NOMO-1 (cell line): ENCODE measurements around the gene KRT77.

ENCODE experiments used
- DNase-seq, 2 experiments: peaks; one replicate each; lab custom pipeline; 2025; ENCODE audit not compliant: unreplicated experiment in 2 of 2; lab: John Stamatoyannopoulos, UW

Gene KRT77

DNA sequence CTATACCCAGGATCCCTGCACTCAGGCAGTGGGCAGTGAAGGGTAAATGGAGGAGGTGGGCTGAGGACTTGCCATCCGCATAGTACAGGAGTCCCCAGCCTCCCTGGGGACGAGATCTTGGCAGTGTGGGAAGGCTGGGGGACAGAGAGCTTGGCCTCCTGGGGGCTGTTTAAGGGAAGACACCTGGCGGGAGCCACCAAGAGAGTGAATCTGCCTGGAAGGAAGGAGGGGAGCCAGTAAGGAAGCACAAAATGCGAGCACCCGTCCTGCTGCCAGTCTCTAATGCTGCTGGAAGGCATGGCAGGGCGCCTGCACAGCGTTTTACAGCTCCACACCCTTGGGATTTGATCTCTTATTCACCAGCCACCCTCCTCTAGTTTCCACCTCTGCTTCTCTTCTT is 43.9 kb downstream of the KRT77 start:
- DNase-seq, result no peak

DNA sequence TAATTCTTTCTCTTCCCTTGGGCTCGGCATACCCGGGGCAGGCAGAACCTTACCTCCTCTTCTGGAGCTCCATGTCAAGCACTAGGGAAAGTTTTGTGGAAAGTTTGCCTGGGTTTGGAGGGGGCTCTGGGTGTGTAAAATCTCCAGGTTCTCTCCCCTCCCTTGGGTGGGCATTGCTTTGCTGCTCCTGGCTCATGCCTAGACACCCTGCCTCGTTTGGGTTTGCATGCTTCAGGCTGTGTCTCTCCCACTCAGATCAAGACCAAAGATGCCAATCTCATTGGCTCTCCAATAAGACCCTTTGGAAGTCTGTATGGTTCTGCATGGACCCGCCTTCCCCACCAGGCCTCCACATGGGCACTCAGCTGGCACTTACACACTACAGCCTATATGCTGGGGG is 45.1 kb downstream of the KRT77 start:
- no peak for DNase-seq

DNA sequence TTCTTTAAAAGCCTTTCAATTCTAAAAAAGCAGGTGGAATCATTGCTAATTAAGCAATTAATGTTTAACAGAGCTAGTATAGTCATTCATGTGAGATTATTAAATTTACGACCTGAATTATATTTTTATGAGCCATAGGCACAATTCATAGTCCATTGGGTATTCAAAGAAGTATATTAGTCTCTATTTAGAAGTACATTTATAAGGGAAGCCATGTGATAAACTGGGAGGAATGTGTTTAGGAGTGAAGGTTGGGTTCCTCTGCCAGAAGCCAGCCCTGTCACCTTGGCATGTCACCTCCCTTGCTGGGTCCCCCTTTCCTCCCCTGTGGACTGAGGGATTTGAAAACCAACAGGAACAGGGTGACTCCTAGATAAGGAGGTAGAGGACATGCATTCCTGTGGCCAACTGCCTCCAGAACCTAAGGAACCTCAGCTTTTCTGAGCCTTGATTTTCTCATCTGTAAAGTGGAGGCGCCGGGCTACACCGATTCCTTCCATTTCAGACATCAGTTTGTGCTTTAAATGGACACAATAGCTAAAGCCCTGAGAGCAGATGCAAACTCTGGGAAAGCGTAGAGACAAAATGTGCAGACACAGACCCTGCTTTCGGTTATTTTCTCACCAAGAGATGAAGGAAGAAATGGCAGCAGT is 45.9 kb downstream of the KRT77 start:
- no peak for DNase-seq

DNA sequence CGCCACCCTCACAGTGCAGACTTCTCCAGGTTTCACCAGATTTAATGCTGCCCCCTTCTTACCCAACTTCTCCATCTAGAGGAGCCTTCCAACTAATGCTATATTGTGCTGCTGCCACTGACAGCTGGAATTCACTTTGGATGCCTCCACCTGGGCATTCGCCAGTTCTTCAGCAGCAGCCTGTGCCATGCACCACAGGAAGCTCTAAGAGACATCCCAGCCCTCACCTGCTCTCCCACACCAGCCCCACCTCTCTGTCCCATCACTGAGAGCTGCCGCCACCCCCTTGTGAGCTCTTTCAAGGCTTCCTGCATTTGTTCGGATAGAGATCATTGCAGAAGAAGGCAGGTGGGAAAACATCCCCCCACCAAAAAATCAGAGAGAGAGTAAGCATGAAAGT is 46.7 kb downstream of the KRT77 start:
- no peak for DNase-seq

DNA sequence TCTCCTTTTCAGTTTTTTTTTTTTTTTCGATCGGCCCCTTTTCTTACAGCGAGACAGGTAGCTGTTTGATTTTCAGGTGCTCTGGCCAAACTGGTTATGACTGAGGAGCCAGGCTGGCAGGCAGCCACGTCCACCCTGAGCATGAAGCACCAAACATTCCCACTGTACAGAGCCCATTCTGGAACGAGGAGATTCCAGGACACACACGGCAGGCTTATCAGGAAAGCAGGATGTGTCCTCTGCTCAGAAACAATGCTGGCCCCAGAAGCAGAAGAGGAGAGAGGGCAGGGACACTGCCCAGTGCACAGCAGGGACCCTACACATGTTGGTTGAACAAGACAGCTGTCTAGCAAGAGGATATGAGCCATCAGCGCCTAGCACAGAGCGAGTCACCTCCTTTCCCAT is 47.6 kb downstream of the KRT77 start:
- DNase-seq, result no peak

DNA sequence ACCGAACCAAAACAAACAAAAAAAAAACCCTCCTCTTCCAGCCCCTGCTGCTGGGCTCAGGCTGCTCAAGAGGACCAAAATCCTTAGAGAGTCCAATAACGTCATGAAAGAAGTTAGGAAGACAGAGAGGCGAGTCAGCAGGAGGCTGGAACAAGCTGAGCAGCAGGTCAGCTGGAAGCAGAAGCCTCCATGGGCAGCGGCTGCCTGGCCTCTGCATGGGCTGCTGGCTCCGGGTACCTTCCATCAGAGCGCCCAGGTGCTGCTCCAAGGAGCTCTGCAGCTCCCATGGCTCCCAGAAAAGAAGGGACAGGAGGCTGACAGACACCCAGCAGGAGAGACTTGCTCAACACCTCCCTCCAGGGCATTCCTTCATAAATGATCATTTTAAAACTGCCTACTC is 48.1 kb downstream of the KRT77 start:
- no peak for DNase-seq

DNA sequence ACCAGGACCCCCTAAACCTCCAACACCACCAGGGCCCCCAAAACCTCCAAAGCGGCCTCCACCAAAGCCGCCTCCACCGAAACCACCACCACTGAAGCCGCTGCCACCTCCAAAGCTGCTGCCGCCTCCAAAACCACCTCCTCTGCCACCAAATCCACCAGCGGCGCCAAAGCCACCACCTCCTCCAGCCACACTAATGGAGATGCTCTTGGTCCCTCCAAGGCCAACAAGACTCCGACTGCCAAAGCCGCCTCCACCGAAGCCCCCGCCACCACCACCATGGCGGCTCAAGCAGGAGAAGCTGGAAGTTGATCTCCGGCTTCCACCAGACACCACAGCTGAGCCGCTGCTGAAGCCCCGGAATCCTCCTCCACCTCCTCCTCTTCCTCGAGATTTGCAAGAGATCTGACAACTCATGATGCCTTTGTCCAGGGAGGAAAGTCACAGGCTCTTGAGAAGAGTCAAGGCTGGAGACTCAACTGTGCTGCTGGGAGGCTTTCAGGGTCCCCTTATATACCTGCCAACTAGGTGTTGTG is 51.5 kb downstream of the KRT77 start, which contains the start of gene KRT2:
TSS of gene KRT2 (minus strand) at position 486 of the 536 bp plus-strand sequence. CDS start at position 417, 69 bp downstream.
- no peak for DNase-seq

DNA sequence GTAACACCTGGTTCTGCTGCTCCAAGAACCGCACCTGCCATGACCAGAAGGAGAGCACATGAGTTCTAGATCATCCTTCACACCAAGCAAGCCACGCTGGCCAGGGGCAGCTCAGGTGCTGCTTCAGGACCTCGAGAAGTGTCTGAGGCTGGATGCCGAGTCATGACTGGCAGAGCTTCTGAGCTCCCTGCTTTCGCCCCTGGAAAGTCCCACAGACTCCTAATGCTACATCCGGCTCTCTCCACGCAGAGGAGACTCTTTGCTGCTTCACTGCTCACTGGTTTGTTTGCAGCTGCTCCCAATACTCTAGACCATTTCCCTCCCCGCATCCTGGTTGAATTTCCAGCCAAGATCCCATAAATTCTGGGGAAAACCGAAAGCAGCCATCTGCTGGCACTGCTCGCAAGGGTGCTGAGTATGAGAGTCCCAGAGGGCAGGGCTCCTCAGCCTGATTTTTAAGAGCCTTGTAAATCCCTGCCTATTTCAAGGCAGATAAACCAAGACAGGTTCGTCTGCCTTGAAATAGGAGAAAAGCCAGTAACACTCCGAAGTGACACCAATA is 52.7 kb downstream of the KRT77 start:
- no peak for DNase-seq

DNA sequence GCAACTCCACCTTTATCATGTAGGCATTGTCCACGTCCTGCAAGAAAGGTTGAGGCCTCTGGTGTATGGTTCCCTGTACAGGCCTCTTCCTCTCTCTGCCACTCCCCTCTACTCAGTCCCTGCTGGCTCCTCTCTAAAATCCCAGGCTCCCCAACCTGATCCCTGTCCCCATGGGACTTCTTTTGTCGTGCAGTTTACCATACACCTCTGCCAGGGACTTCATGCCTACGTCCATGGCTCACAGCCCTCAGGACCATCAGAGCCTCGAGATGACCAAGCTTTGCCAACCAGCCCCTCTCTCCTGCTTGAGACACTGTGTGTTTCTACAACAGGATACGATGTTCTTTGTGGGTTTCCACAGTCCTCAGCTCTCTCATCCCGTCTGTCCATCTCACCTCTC is 54.3 kb downstream of the KRT77 start:
- DNase-seq, result no peak

DNA sequence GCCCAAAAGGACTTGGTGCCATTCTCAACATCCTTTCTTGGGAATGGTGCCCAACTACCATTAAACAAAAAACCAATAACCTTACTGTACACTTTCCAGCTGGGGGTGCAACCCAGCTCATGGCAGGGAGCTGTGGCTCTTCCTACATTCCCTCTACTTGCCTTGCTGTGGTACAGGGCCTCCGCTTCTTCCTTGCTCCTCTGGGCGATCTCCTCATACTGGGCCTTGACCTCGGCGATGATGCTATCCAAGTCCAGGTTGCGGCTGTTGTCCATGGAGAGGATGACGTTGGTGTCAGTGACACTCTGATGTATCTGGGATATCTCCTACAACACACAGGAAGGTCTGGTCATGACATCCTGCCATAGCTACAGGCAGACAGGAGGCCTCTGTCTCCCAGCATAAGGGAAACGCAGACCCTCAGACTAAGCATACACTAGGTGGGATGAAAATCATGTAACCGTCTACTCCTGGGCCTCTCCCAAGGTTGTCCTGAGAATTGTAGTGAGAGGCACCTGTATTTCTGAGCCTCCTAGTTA is 55.2 kb downstream of the KRT77 start:
- DNase-seq, result no peak

DNA sequence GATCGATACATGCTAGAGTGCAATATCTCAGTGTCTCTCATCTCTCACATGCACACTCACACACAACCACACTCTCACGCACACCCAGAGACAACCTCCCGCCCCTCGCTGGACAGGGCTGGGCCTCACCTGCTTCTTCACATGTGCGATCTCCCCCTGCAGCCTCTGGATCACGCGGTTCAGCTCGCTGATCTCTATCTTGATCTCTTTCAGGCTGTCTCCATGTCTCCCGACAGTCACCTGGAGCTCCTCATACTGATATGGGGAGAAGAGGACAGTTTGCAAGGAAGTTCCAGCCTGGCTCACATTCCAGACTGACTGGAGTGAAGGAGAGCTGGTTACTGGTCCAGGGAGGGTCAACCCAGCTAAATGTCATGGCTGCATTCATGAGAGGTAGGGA is 55.7 kb downstream of the KRT77 start:
- DNase-seq, result no peak

DNA sequence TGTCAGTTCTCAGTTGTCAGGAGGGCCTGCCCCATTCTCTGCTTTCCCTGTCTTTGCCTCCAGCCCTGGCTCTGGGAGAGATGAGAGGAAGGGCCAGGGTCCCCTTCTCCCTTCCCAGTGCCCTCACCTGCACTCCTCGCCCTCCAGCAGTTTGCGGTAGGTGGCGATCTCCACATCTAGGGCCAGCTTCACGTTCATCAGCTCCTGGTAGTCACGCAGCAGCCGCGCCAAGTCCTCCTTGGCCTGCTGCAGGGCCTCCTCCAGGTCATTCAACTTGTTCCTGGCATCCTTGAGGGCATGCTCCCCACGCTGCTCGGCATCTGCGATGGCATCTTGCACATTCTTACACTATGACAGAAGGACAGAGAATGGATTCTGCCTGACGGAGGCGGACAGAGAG is 56.7 kb downstream of the KRT77 start:
- no peak for DNase-seq

DNA sequence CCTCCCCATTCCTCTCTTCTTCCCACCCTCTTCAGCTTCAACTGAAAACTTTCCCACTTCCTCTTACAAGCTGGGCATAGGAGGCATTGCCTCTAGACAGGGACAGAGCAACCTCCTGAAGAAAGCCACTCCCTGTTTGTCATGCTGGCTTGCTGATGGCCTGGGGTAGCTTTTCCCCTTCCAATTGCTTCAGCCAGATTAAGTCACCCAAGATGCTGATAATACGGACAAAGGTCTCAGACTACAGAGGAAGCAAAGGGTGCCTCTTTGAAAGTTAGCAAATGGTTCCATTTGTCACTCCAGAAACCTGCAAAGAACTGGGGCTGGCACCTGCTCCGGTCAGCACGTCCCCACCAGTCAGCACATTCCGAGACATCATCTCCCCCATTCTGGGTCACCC is 57.3 kb downstream of the KRT77 start:
- no peak for DNase-seq

DNA sequence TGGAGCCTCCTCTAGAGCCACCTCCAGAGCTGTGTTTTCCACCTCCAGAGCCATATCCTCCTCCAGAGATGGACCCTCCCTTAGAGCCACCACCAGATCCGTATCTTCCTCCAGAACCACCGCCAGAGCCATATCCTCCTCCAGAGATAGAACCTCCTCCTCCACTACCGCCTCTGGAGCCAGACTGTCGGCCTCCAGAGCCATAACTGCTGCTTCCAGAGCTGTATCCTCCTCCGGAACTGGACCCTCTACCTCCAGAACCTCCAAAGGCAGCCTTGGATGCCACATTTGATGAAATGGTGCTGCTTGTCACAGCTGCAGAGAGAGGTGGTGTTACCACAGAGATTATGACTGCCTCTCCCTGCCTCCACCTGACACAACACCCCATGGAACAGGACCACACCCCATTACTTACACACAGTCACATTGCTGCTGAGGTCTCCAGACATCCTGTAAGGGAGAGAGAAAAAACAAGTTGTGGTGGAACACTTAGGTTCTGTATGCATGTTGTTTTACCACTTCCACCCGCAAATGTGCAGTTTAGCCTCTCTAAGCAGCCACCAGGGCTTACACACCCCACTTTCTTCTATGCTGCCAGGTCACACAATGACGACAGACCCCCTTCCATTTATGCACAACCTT is 58.1 kb downstream of the KRT77 start:
- no peak for DNase-seq

DNA sequence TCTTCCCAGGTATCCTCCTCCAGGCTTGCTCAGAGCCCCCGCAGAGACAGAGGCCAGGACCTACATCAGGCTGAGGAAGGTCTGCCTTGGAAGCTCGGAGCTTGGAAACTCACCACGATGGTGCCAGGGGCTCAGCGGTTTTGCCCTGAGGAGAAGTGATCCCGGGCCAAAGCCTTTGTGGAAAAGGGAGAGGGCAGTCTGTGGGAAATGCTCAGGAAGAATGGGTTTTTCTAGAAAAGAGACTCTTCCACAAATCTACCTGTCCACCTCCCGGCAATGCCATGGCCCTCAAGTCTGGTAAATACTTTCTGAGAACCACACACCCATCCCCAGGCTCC is 59.3 kb downstream of the KRT77 start:
- DNase-seq, result no peak

DNA sequence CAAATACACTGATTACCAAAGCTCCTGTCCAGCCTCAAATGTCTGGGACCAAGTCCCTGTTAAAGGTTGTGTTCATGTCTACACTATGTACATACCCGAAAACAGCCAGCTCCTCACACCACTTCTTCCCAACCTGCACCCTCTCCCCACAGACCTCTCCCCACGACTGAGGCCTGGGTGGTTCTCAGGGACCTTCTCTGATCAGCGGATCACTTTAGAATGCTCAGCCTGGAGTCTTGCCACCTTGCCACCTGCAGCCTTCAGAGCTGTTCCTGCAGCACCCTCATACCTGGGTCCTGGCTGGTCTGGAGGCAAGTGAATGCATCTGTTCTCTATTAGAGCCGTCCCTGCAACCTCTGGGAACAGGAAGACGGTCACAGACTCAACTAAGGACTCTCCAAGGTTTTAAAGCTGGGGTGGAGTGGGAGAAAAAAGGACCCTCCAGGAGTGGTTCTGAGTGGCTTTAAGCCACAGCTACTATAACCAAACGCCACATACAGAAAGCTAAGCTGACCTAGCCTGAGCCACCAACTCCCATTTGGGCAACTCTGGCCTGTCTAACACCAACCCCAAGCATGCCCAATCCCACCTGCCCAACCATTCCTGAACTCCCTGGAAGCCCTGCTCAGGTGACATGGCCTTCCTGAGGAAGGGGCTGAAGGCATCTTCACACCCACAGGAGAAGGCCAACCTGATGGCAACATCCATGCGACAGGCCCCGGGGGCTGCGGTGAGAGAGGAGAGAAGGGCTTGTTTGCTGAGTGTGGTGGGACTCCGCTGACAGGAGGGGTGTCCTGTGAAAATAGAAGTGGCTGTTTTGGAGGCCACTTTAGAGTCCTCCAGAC is 59.9 kb downstream of the KRT77 start:
- no peak for DNase-seq

DNA sequence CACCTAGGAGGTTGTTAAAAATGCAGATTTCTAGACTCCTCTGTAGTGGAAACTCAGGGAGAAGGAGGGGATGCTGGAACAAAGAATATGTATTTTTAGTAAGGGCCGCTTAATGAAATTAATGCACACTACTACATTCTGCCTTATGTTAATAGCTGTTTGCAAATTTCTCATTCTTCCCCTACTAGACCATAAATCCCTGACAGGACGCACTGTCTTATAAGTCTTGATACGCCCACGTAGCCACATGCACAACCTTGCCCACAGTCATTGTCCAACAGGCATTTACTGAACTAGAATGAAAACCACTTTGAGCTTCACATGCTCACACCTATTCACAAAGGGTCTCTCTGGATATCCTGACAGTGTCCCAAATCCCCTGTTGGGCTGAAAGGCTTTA is 61.9 kb downstream of the KRT77 start:
- no peak for DNase-seq
